DOHH2 (cell line): ENCODE measurements around the gene CP.
A peak's percentile ranks its signal among the peaks of the same experiment; 100 is the strongest.

ENCODE experiments used
- H3F3A ChIP-seq: fragments of 200-600 bp; sonication (generic), shearing (Covaris generic); 2 replicates; pipeline ENCODE4 v1.6.0; 2016; ENCODE audit warnings: antibody characterized with exemption, mild to moderate bottlenecking; ENCODE audit not compliant: control insufficient read depth, insufficient read depth
- H3K27ac ChIP-seq: fragments of 200-600 bp; sonication (generic); 2 replicates; pipeline ENCODE4 v1.5.1; 2014; ENCODE audit warnings: low read depth, mild to moderate bottlenecking, low read length, moderate library complexity
- H3K27me3 ChIP-seq: fragments of 200-600 bp; sonication (generic); 2 replicates; pipeline ENCODE4 v1.6.1; 2014; ENCODE audit warnings: mild to moderate bottlenecking, low read length, mixed read lengths; ENCODE audit not compliant: control insufficient read depth
- H3K36me3 ChIP-seq: fragments of 200-600 bp; sonication (generic); 2 replicates; pipeline ENCODE4 v1.6.1; 2014; ENCODE audit warnings: mild to moderate bottlenecking, low read length, moderate library complexity, mixed read lengths; ENCODE audit not compliant: control insufficient read depth
- H3K4me1 ChIP-seq: fragments of 200-600 bp; sonication (generic); 2 replicates; pipeline ENCODE4 v1.6.1; 2014; ENCODE audit warnings: mild to moderate bottlenecking, low read length, mixed read lengths; ENCODE audit not compliant: control insufficient read depth
- H3K4me2 ChIP-seq: fragments of 200-600 bp; sonication (generic); 2 replicates; pipeline ENCODE4 v1.6.0; 2014; ENCODE audit warnings: mild to moderate bottlenecking, low read length, moderate library complexity
- H3K4me3 ChIP-seq: fragments of 200-600 bp; sonication (generic); 2 replicates; pipeline ENCODE4 v1.5.1; 2014; ENCODE audit warnings: mild to moderate bottlenecking, low read length, mixed read lengths
- H3K79me2 ChIP-seq: fragments of 200-600 bp; sonication (generic); 2 replicates; pipeline ENCODE4 v1.6.1; 2014; ENCODE audit warnings: mild to moderate bottlenecking, low read length, mixed read lengths; ENCODE audit not compliant: control insufficient read depth
- H3K9me2 ChIP-seq: fragments of 200-600 bp; sonication (generic); replicated peaks from 2 replicates; pipeline ENCODE4 v1.6.1; 2014; ENCODE audit warnings: mild to moderate bottlenecking, low read length, mixed read lengths; ENCODE audit not compliant: control insufficient read depth
- H3K9me3 ChIP-seq: fragments of 200-600 bp; sonication (generic); 2 replicates; pipeline ENCODE4 v1.6.1; 2014; ENCODE audit warnings: antibody characterized with exemption, low read length, mixed read lengths; ENCODE audit not compliant: control insufficient read depth, insufficient read depth
- H4K20me1 ChIP-seq: fragments of 200-600 bp; sonication (generic); 2 replicates; pipeline ENCODE4 v1.6.0; 2014; ENCODE audit warnings: low read depth, mild to moderate bottlenecking, antibody characterized with exemption, low read length, moderate library complexity; ENCODE audit not compliant: control insufficient read depth, insufficient read depth
- CTCF ChIP-seq: fragments of 200-600 bp; sonication (generic); IDR thresholded peaks from one replicate; pipeline ENCODE4 v1.5.1; 2014; ENCODE audit warnings: antibody characterized with exemption, mild to moderate bottlenecking, low read depth, low read length; ENCODE audit not compliant: poor library complexity, severe bottlenecking
- EZH2phosphoT487 ChIP-seq: fragments of 200-600 bp; sonication (generic); IDR thresholded peaks from 2 replicates; pipeline ENCODE4 v1.6.1; 2017; ENCODE audit warnings: borderline replicate concordance, mild to moderate bottlenecking, antibody characterized with exemption, low read length, moderate library complexity, mixed read lengths

CP gene

GRCh38 chr3:149145356-149145755 lies 76.3 kb downstream of the CP start:
- H3F3A ChIP-seq, result no peaks in the 10 kb centered on the region
- no peaks in the 10 kb centered on the region for H4K20me1 ChIP-seq
- H3K4me2 ChIP-seq, result peak overlapping the region; percentile 39
- H3K79me2 ChIP-seq, result no peaks in the 10 kb centered on the region
- H3K36me3 ChIP-seq, result peaks cover 45% of the 10 kb centered on the region
- peaks cover 24% of the 10 kb centered on the region for H3K4me1 ChIP-seq
- no peaks in the 10 kb centered on the region for H3K27me3 ChIP-seq
- peak overlapping the region; percentile 50 for H3K27ac ChIP-seq
- H3K4me3 ChIP-seq, result peak overlapping the region; percentile 27
- H3K9me2 ChIP-seq, result no peaks in the 10 kb centered on the region
- TF ChIP-seq EZH2phosphoT487 (no peak), CTCF (no peak)
- no peaks in the 10 kb centered on the region for H3K9me3 ChIP-seq

DNA sequence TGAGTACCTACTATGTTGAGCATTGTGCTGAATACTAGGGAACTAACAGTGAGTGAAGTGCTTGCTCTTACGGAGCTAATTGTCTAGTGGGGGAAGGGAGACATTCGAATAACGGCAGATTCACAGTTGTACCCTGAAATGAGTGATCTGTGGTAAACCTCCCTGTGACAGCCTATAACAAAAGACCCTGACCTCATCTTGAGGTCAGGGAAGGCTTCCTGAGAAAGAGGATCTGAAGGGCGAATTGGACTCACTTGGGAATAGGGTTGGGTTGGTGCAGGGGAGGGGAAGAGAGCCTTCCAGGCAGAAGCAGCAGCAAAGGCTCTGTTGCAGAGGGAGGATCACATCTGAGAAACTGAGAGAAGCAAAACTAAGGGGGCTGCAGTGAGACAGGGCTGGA lies 78.9 kb downstream of the CP start:
- H3K27ac ChIP-seq, result no peak overlapping the region
- no peaks in the 10 kb centered on the region for H4K20me1 ChIP-seq
- 0 out of 2 replicates have a peak, but pooled peaks cover 3% of the 10 kb centered on the region for H3K79me2 ChIP-seq
- H3K9me3 ChIP-seq, result no peaks in the 10 kb centered on the region
- peaks cover 24% of the 10 kb centered on the region for H3K4me1 ChIP-seq
- H3F3A ChIP-seq, result peaks cover 3% of the 10 kb centered on the region; the same call in 1 of the 2 replicates
- H3K4me3 ChIP-seq, result no peak overlapping the region
- H3K27me3 ChIP-seq, result no peaks in the 10 kb centered on the region
- TF ChIP-seq EZH2phosphoT487 (no peak), CTCF (no peak)
- no peaks in the 10 kb centered on the region for H3K9me2 ChIP-seq
- H3K4me2 ChIP-seq, result no peak overlapping the region
- peaks cover 38% of the 10 kb centered on the region for H3K36me3 ChIP-seq

- Histone ChIP-seq H3K9me3 (no peaks in the 10 kb centered on the region), H3F3A (peaks cover 3% of the 10 kb centered on the region; the same call in 1 of the 2 replicates), H3K79me2 (peaks cover 69% of the 10 kb centered on the region), H3K4me1 (peaks cover 20% of the 10 kb centered on the region), H3K9me2 (no peaks in the 10 kb centered on the region), H3K4me2 (no peak overlapping the region), H4K20me1 (peaks cover 5% of the 10 kb centered on the region; the same call in 1 of the 2 replicates), H3K36me3 (peaks cover 10% of the 10 kb centered on the region), H3K27me3 (no peaks in the 10 kb centered on the region), H3K27ac (no peak overlapping the region), H3K4me3 (no peak overlapping the region)
- TF ChIP-seq CTCF (no peak), EZH2phosphoT487 (no peak)
Observed at GRCh38 chr3:149134575-149134974, 87.1 kb downstream of the CP start.

- H3F3A ChIP-seq, result no peaks in the 10 kb centered on the region
- H3K27ac ChIP-seq, result no peak overlapping the region
- H3K4me3 ChIP-seq, result peak overlapping the region; percentile 95
- no peaks in the 10 kb centered on the region for H3K27me3 ChIP-seq
- H3K79me2 ChIP-seq, result peaks cover 63% of the 10 kb centered on the region
- H3K9me2 ChIP-seq, result no peaks in the 10 kb centered on the region
- no peaks in the 10 kb centered on the region for H3K9me3 ChIP-seq
- peak overlapping the region; percentile 90 for H3K4me2 ChIP-seq
- H3K36me3 ChIP-seq, result peaks cover 10% of the 10 kb centered on the region
- TF ChIP-seq EZH2phosphoT487 (no peak), CTCF (no peak)
- peaks cover 30% of the 10 kb centered on the region for H3K4me1 ChIP-seq
- peaks cover 5% of the 10 kb centered on the region; the same call in 1 of the 2 replicates for H4K20me1 ChIP-seq
Observed at GRCh38 chr3:149131589-149131988, 90.0 kb downstream of the CP start.
